Liver (tissue), 9 donors: ENCODE results near the gene MAP7D1. TPM values are rescaled to one million over a fixed set of nuclear protein-coding genes. Genes with fewer than 3 reads are reported as not detected.

Experiments
- DNase-seq: peaks from one replicate; pipeline ENCODE4 v3.0.0-alpha.2; 2017; ENCODE audit warnings: low spot score
- H3K27ac ChIP-seq, 2 donors: one replicate each; pipeline ENCODE4 v1.7.0; 2013; ENCODE audit warnings: inconsistent platforms in 2 of 2, low read length in 2 of 2, control low read depth in 1 of 2, low read depth in 1 of 2, mild to moderate bottlenecking in 1 of 2
- H3K27me3 ChIP-seq, 4 donors: one replicate each; pipeline versions ENCODE4 v1.6.1 to v1.7.0; 2013; ENCODE audit warnings: low read length in 3 of 4, inconsistent platforms in 1 of 4, mild to moderate bottlenecking in 1 of 4, moderate library complexity in 1 of 4; ENCODE audit not compliant: control insufficient read depth in 4 of 4, insufficient read depth in 4 of 4
- H3K36me3 ChIP-seq, 4 donors: one replicate each; pipeline versions ENCODE4 v1.6.1 to v1.7.0; 2013; ENCODE audit warnings: low read length in 3 of 4, mild to moderate bottlenecking in 3 of 4, low read depth in 1 of 4, moderate library complexity in 1 of 4; ENCODE audit not compliant: control insufficient read depth in 4 of 4, insufficient read depth in 3 of 4
- H3K4me1 ChIP-seq, 4 donors: one replicate each; pipeline versions ENCODE4 v1.6.1 to v1.7.0; 2013; ENCODE audit warnings: low read length in 3 of 4, mild to moderate bottlenecking in 3 of 4, moderate library complexity in 1 of 4; ENCODE audit not compliant: control insufficient read depth in 4 of 4, insufficient read depth in 4 of 4
- H3K4me3 ChIP-seq, 3 donors: one replicate each; pipeline versions ENCODE4 v1.6.1 to v1.7.0; 2013; ENCODE audit warnings: low read length in 3 of 3, control low read depth in 1 of 3, low read depth in 1 of 3, mild to moderate bottlenecking in 1 of 3
- H3K9ac ChIP-seq, 2 donors: one replicate each; pipeline ENCODE4 v1.7.0; 2013; ENCODE audit warnings: low read length in 2 of 2, mild to moderate bottlenecking in 2 of 2, moderate library complexity in 2 of 2, control low read depth in 1 of 2, low read depth in 1 of 2
- H3K9me3 ChIP-seq, 4 donors: one replicate each; pipeline versions ENCODE4 v1.6.1 to v1.7.0; 2013; ENCODE audit warnings: low read length in 3 of 4; ENCODE audit not compliant: control insufficient read depth in 4 of 4
- ATF3 ChIP-seq: IDR thresholded peaks from 2 replicates; pipeline ENCODE4 v1.6.1; 2016; ENCODE audit warnings: antibody characterized with exemption
- EGR1 ChIP-seq, 2 donors: IDR thresholded peaks; 2 replicates each; pipeline ENCODE4 v1.6.1; 2016 to 2018; ENCODE audit warnings: antibody characterized with exemption in 2 of 2, low read depth in 2 of 2
- FOXA1 ChIP-seq: IDR thresholded peaks from 2 replicates; pipeline ENCODE4 v1.6.1; 2016; ENCODE audit warnings: antibody characterized with exemption
- FOXA2 ChIP-seq: IDR thresholded peaks from 2 replicates; pipeline ENCODE4 v1.6.1; 2016; ENCODE audit warnings: antibody characterized with exemption
- GABPA ChIP-seq, 2 donors: IDR thresholded peaks in 1 of 2; conservative IDR thresholded peaks in 1 of 2; 2 replicates each; pipeline ENCODE4 v1.6.1; 2016; ENCODE audit warnings: antibody characterized with exemption in 2 of 2, mild to moderate bottlenecking in 1 of 2, moderate library complexity in 1 of 2
- HNF4G ChIP-seq: IDR thresholded peaks from 2 replicates; pipeline ENCODE4 v1.6.1; 2016; ENCODE audit warnings: antibody characterized with exemption
- JUND ChIP-seq, 2 donors: IDR thresholded peaks; 2 replicates each; pipeline ENCODE4 v1.6.1; 2016; ENCODE audit warnings: antibody characterized with exemption in 2 of 2
- MAX ChIP-seq: IDR thresholded peaks from 2 replicates; pipeline ENCODE4 v1.6.1; 2016; ENCODE audit warnings: antibody characterized with exemption
- NR2F2 ChIP-seq: IDR thresholded peaks from 2 replicates; pipeline ENCODE4 v1.6.1; 2016; ENCODE audit warnings: antibody characterized with exemption
- RXRA ChIP-seq, 2 donors: IDR thresholded peaks; 2 replicates each; pipeline ENCODE4 v1.6.1; 2017 to 2018; ENCODE audit warnings: antibody characterized with exemption in 2 of 2, mild to moderate bottlenecking in 1 of 2
- SP1 ChIP-seq: IDR thresholded peaks from 2 replicates; pipeline ENCODE4 v1.6.1; 2018; ENCODE audit warnings: antibody characterized with exemption, mild to moderate bottlenecking
- YY1 ChIP-seq: IDR thresholded peaks from 2 replicates; pipeline ENCODE4 v1.6.1; 2016; ENCODE audit warnings: antibody characterized with exemption, mild to moderate bottlenecking
- WGBS: extraction: QIAGEN DNeasy Blood & Tissue Kit; methylation state at CpG from one replicate; pipeline ENCODE4 v1.1.7; 2013; 5-methylcytosine and 5-hydroxymethylcytosine counted together
- polyA plus RNA-seq, 2 donors: library from polyadenylated mRNA; stranded (reverse) in 1 of 2; unstranded in 1 of 2; fragments of 200-250 nt in 1 of 2; fragments of >200 nt in 1 of 2; fragmentation: Nextera tagmentation in 1 of 2; extraction: Ambion mirVana in 1 of 2; gene quantifications; one replicate each; pipeline versions ENCODE4 v1.2.1 to v1.2.3, GENCODE V29; 2013 to 2015
- total RNA-seq, 2 donors: library from RNA; depleted of rRNA; stranded (reverse); fragments of >200 nt; gene quantifications; one replicate each; pipeline ENCODE4 v1.2.3, GENCODE V29; 2014
- TF ChIP-seq, protein P1 (sequence below): IDR thresholded peaks from 2 replicates; pipeline ENCODE4 v1.6.1; 2016; ENCODE audit warnings: antibody characterized with exemption, mild to moderate bottlenecking
- donor health status: healthy.
- donor health status: healthy.
- donor health status: healthy.
- donor health status: healthy.
- donor health status: healthy.

MAP7D1 gene
- total and polyA plus RNA-seq, 4 donors = 5.6 to 15.1 (median 12.9) TPM

GRCh38 chr1:36111151-36111550 lies 44.8 kb upstream of the MAP7D1 start (continued):
- TF ChIP-seq ATF3 (no peak), HNF4G (no peak), JUND (IDR thresholded peaks at IDR 0.05) (no peak), RXRA (IDR thresholded peaks at IDR 0.05) (no peak)

GRCh38 chr1:36112823-36113222 lies 43.1 kb upstream of the MAP7D1 start:
- TF ChIP-seq HNF4G (no peak), RXRA (IDR thresholded peaks at IDR 0.05) (no peak), EGR1 (IDR thresholded peaks at IDR 0.05; ENCODE audit: low read depth in 2 of 2) (no peak), NR2F2 (no peak), YY1 (no peak), SP1 (no peak), FOXA2 (no peak), MAX (no peak), GABPA (IDR thresholded peaks at IDR 0.05 in 1 of 2, conservative IDR thresholded peaks at IDR 0.05 in 1 of 2) (no peak), FOXA1 (no peak)
- TF ChIP-seq, protein P1, sequence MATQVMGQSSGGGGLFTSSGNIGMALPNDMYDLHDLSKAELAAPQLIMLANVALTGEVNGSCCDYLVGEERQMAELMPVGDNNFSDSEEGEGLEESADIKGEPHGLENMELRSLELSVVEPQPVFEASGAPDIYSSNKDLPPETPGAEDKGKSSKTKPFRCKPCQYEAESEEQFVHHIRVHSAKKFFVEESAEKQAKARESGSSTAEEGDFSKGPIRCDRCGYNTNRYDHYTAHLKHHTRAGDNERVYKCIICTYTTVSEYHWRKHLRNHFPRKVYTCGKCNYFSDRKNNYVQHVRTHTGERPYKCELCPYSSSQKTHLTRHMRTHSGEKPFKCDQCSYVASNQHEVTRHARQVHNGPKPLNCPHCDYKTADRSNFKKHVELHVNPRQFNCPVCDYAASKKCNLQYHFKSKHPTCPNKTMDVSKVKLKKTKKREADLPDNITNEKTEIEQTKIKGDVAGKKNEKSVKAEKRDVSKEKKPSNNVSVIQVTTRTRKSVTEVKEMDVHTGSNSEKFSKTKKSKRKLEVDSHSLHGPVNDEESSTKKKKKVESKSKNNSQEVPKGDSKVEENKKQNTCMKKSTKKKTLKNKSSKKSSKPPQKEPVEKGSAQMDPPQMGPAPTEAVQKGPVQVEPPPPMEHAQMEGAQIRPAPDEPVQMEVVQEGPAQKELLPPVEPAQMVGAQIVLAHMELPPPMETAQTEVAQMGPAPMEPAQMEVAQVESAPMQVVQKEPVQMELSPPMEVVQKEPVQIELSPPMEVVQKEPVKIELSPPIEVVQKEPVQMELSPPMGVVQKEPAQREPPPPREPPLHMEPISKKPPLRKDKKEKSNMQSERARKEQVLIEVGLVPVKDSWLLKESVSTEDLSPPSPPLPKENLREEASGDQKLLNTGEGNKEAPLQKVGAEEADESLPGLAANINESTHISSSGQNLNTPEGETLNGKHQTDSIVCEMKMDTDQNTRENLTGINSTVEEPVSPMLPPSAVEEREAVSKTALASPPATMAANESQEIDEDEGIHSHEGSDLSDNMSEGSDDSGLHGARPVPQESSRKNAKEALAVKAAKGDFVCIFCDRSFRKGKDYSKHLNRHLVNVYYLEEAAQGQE = no peak
- Histone ChIP-seq H3K9me3 (no peaks in the 10 kb centered on the region), H3K27ac (no peak overlapping the region), H3K4me3 (no peak overlapping the region), H3K9ac (no peak overlapping the region), H3K36me3 (no peaks in the 10 kb centered on the region), H3K27me3 (no peaks in the 10 kb centered on the region), H3K4me1 (no peaks in the 10 kb centered on the region)
- no peak for DNase-seq
- 93% methylated on average over 9 of the region's 9 CpGs for WGBS

DNA sequence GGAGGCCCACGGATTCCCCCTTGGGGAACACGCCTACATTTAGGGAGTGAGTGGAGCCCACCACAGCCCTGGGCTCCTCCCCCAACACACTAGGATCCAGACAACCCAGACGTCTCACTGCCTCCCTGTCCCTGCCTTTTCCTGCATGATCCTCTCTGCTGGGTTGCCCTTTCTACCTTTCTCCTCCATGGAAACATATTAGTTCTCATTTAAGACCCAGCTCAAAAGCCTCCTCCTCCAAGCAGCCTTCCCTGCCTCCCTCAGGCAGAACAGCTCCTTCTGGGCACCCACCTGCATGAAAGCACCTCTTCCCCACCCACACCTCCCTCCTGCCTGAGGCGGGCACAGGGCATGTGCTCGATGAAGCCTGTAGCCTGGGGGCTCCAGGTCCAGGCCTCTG lies 41.6 kb upstream of the MAP7D1 start:
- H3K27me3 ChIP-seq = no peaks in the 10 kb centered on the region
- 70% methylated on average over 5 of the region's 5 CpGs for WGBS
- no peak overlapping the region for H3K27ac ChIP-seq

More for the DNA sequence above, 41.6 kb upstream of the MAP7D1 start:
- no peak overlapping the region for H3K9ac ChIP-seq
- H3K4me1 ChIP-seq = no peaks in the 10 kb centered on the region
- H3K4me3 ChIP-seq = no peak overlapping the region
- DNase-seq = no peak
- H3K9me3 ChIP-seq = no peaks in the 10 kb centered on the region
- H3K36me3 ChIP-seq = no peaks in the 10 kb centered on the region
- TF ChIP-seq, protein P1 = no peak
- no peak for TF ChIP-seq FOXA1
